SIG-M5 treated with dmso at 0.1 percent for 504 hours (cell line): Measurements from ENCODE around the gene COL8A2.

Experiments used
- DNase-seq: peaks from one replicate; lab custom pipeline; 2025; ENCODE audit not compliant: unreplicated experiment; lab: John Stamatoyannopoulos, UW

Gene COL8A2

GRCh38 chr1:36070349-36070748, 54.7 kb downstream of the COL8A2 start:
- no peak for DNase-seq

- DNase-seq, result no peak
Measured at GRCh38 chr1:36068866-36069265, 56.2 kb downstream of the COL8A2 start.

- DNase-seq, result no peak
Measured at GRCh38 chr1:36067871-36068270, 57.2 kb downstream of the COL8A2 start.

GRCh38 chr1:36062315-36062714, 62.7 kb downstream of the COL8A2 start:
- DNase-seq, result no peak

- peak; percentile 5 for DNase-seq
Measured at GRCh38 chr1:36055706-36056105, 69.3 kb downstream of the COL8A2 start.

- DNase-seq, result no peak
Measured at GRCh38 chr1:36053978-36054377, 71.0 kb downstream of the COL8A2 start.

- DNase-seq, result no peak
Measured at GRCh38 chr1:36051821-36052220, 73.2 kb downstream of the COL8A2 start.
